GM18498 (cell line): ENCODE measurements around the gene OSBPL7.

Experiments
- ATAC-seq: cut with Tn5 transposase; IDR thresholded peaks from one replicate; pipeline ENCODE4 v1.9.1; 2021; ENCODE audit warnings: mild to moderate bottlenecking, moderate library complexity; ENCODE audit not compliant: unreplicated experiment

The OSBPL7 gene

DNA sequence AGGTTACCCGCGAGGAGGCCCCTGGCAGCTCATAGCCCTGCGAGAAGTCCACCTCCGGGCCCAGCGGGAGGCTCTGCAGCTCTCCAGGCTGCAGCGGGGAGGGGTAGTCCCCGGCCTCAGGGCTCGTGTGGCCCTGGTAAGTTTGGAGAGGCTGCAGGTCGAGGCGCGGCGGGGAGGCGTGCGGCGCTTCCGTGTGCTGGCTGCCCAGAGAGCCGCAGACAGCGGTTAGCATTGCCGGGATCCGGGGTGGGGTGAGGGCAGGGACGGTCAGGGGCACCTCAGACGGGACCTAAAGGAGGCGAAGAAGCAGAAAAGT lies 26.6 kb upstream of the OSBPL7 start:
- no peak for ATAC-seq

DNA sequence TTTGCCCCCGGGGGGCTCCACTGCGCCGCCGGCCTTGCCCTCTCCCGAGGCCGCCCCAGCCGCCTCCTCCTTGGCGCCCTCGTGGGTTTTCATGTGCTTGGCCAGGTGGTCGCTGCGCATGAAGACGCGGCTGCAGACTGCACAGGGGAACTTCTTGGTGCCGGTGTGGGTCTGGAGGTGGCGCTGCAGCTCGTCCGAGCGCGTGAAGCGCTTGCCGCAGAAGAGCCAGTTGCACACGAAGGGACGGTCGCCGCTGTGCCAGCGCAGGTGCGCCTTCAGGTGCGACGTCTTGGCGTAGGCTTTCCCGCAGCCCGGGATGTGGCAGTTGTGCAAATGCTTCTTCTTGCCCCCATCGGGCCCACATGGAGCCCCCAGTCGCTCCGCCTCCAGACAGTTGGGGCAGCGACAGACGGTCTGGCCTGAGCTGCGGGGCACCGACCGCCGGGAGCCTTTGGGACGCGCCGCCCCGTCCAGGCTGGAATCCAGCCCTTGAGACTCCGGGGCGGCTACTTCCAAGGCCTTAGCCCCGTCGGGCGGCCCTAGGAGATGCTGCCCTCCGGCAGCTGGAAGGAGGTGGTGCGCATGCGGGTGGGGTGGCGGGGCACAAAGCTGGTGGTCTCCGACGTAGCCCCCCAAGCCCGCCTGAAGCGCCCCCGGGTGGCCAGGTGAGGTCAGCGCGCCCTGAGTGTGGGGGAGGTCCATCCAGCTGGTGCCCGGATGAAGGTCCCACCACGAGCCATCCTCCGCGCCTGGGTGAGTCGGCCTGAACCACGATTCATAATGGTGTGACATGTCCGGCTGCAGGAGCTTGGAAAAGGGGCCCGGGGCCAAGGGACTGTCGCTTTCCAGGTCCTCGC lies 26.0 kb upstream of the OSBPL7 start:
- no peak for ATAC-seq

DNA sequence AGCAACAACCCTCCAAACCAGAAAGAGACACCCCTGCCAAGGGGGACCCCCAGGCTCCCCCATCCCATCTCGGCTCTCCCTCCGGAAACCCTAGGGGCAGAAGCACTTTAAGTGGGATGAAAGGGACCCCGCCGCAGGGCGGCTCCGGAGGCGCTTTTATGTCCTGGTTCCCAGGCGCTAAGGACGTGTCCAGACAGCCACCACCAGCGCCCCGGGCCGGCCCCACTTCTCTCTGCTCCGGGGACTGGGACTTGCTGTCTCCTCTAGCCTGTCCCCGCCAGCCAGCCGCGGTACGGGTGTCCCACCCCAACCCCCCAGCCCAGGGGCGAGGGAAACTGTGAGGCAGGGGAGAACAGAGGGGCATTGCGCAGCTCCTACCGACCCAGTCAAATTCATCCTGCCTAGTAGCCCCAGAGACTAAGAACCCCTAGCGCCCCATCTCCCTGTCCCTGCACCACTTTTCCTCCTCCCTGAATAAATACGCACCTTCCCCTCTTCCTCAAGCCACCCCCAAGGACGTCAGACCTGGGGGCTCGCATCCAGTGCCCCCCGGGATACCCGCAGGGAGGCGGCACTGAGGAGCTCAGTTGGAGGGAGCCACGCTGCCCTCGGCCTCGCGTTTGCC lies 25.2 kb upstream of the OSBPL7 start:
- no peak for ATAC-seq

DNA sequence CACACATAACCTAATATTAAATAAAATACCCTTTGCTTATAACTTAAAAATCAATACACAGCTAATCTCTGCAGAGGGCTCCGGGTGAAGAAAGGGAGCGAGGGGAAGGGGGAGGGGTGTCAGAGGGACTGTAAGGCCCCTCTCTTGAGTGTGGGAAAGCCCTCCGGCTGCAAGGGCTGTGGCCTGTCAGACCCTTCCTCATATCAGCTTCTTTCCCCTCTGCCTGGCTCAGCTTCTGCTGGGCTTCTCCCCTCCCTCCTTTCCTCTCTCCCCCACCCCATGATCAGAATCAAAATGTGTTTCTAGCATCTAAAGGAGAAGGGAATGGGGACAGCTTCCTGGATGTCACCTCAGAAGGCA lies 24.1 kb upstream of the OSBPL7 start:
- no peak for ATAC-seq

DNA sequence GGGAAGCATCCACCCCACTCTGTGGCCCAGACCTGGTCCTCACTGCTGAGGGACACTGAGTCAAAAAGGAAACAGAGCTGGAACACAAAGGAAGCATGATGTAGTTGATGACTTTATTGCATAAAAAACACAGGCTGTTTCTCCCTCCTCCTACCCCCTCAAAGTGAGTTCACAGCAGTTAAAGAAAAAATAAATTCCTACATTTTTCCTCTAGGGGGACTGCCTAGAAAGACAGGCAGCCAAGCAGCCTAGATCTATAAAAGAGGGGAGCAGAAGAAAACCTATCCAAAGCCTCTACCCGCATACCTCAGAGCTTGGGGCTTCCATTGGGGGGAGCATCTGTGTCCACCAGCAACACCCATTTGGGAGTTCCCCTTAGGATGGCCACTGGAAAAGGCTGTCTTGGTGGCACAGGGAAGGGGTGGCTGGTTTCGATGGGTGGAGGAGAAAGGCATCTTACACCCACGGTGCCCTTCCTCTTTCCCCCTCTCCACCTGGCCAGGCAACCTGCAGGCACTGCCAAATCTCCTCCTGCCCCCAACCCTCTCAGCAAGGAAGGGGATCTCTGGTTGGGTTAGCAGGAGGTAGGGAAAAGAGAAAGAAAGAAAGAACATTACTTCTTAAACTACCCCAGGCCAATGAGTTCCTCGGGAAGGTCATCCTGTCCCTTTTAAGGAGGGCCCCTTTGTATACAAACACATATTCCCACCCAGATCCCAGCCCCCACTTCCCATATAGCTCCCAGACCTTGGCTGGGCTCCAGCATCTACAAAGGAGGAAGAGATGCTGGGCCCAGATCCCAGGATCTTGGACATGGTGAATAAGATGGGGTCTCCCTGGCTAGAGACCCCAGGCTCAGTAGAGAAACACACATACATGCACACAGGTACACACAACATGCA lies 23.5 kb upstream of the OSBPL7 start:
- ATAC-seq, result no peak

DNA sequence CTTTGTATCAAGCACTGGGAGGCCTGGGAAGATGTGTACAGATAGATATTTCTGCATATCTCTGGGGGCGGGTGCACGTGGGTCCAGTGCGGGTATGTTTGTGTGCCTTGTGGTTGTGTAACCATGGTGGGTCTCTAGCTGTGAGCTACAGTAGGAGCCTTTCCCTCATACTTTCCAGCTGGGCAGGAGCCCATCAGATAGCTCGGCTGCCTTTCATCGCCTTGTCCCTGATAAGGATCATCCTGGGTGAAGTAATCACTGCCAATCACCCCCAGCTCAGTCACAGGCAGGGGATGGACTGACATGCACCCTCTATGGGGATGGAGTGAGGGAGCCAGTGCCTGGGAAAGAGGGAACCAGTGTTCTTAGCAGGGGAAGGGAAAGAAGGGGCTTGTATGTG lies 22.6 kb upstream of the OSBPL7 start:
- ATAC-seq, result no peak

DNA sequence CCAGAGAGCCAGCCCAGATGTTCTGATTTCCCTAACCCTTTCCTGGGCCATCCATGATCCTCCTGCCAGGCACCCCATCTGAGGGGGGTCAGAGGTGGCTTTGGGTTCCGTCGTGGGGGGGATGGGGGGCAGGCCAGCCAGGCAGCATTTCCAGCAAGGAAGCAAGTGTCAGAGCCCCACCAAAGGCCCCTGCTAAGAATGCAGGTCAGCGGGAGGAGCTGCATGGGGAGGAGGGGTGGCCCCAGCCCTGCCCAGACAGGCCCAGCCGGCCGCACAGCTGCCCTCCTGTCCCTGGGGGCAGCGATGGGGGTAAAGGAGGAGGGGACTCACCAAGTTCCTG lies 21.8 kb upstream of the OSBPL7 start:
- no peak for ATAC-seq

DNA sequence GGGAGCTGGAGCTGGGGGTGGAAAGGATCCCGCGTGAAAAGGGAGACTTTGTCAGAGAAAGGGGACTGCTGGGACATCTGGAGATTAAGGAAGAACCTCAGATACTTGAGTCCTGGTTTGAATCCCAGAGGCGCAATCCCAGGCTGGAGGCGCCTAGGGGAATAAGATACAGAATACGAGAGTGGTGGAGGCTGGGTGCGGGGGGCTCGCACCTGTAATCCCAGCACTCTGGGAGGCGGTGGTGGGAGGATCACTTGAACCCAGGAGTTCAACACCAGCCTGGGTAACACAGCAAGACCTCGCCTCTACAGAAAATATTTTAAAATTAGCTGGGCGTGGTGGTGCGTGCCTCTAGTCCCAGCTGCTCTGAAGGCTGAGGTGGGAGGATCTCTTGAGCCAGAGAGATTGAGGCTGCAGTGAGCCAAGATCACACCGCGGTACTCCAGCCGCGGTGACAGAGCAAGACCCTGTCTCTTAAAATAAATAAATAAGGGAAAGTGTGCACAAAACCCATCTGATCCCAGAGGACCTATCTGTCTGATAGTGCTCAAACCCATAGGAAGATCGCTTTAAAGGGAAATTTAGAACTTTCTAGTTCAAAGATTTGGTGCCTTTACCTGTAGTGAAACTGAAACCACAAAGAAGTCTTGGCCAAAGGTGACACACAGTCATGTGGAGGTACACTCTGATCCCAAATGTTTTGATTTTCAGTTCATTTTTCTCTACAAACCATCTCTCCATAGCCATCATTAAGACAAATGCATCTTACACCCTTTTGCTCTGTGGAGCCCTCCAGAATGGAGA lies 20.1 kb upstream of the OSBPL7 start:
- no peak for ATAC-seq

DNA sequence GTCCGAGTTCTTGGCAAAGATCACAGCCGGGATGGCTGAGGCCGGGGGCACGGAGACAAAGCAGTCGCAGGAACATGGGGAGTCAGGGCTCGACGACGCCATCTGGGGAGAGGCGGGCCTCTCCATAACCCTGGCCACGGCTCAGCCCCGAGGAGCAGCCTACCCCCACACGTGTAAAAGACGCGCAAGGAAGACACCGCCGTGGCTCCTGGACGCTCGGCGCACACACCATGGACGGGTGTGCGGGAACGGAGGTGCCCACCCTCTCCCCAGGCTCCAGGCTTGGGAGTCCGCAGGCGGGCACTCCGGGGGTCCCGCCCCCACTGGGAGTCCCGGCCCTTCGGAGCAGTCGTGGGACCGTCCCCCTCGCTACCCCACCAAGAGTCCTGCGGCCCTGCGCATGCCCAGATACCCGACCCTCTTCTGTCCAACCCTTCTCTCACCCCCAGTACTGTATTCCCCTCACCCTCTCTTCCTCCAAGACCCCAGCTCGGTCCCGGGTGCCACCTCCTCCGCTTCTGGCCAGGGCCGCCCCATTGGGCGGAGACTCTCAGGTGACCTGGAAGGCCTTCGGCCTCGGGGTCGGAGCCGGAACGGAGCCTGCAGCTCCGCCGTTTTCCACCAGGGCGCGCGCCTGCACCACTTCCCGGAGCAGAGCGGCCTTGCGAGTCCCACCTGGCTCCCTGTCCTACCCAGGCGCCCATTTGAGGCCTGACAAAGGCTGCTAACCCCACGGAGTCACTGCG lies 19.3 kb upstream of the OSBPL7 start, which contains the start of gene SCRN2:
TSS of gene SCRN2 (minus strand) at position 532 of the 746 bp plus-strand sequence. CDS start at position 102, 430 bp downstream.
- peak; percentile 76 for ATAC-seq

DNA sequence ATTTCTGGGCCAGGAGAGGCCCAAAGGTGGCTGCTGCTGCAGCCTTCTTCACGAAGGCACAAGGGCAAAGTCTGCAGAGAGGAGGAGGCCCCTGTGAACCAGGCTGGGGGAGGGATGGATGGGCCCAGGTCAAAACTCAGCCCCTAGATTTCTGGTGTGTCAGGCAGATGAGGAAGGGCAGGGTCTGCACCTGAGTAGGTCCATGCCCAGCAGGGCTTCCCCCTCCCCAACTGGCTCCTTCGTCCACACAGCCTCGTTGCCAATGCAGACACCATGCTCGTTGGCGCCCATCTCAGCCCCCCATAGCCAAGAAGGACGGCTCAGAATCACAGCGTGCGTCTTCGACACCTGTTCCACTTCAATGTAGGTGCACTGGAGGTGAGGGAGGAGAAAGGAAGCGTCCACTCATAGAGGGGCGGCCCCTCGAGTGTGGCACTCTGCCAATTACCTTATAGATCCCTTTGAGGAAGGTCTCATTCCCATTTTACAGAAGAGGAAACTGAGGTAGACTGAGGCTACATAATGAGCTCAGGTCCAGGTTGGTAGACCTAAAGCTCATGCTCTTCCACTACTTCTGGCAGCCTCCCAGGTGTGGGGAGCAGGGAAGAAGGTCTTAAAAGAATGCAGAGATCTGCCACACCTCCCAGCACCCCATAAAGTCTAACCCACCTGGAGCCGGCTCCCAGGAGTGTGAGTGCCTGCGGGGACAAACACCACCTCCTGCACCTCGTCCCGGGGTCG lies 18.6 kb upstream of the OSBPL7 start:
- no peak for ATAC-seq

DNA sequence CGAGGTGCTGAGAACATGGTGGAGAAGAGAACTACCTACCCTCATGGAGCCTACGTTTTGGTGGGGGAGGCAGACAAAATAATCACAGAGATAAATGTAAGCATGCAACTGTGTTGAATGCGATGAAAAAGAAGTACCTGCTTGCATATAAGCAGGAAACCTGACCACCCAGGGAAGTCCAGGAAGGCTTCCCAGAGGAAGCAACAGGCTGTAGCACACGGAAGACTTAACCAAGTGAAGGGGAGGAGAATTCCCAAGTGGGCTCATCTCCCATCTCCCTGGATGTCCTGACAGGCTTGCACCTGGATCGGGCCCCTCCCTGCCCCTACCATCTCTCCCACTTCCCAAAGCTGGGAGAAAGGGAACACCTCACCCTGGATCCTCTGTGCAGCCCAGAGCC lies 17.5 kb upstream of the OSBPL7 start:
- ATAC-seq, result no peak

DNA sequence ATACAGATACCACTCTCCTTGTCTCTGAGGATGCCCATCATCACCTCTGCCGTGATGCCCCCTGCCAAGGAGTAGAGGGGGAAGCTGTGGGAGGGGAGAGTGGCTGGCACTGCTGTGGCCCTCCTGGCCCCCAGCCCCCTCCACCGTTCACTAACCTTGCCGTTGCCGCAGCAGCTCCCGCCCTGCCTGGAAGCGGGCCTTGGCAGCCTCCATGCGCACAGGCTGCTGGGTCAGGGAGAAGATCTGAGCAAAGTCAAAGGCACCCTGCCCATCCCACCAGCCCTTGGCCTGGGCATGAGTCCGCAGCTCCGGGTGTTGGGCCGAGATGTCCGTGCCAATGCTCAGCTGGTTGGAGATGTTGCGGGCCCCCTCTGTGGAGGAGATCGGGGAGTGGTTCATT lies 17.0 kb upstream of the OSBPL7 start:
- no peak for ATAC-seq

DNA sequence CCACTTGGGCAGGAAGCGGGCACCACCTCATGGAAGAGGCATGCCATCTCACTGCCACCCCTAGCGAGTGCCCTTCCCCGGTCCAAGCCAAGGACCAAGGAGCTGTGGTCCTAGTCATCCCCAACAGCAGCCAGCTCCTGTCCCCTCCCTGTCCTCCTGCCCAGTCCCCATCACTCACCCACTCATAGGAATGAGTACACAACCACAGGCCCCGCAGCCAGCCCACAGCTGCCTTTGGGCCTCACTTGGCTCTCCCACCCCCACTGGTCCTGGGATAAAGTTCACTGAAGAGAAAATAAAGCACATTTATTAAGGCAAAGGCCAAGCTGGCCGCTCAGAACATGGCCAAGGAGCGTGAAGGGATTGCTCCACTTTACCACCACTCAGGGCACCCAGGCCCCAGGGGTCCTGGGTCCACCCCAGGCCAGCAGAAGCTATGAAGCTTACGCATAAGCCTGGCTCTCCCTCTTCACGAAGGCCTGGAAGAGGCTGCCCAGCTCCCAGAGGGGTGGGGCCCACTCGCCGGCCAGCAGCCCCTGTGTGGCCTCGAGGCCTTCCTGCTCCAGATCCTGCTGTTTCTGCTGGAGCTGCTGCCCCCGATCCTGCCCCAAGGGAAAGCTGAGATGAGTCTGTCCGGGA lies 15.9 kb upstream of the OSBPL7 start:
- no peak for ATAC-seq

DNA sequence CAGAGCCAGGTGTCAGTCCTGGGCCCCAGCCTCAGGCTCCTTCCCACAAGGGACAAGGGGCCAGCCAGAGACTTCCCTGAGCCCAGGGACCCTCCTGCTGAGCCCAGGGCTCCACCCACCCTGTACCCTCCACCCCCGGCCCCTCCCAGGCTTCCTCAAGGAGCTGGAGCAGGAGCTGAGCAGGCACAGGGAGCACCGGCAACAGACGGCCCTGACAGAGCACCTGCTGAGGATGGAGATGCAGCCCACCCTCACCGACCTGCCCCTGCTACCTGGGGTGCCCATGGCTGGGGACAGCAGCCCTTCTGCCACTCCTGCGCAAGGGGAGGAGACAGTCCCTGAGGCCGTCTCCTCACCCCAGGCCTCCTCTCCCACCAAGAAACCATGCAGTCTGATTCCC lies 15.0 kb upstream of the OSBPL7 start:
- ATAC-seq, result no peak

DNA sequence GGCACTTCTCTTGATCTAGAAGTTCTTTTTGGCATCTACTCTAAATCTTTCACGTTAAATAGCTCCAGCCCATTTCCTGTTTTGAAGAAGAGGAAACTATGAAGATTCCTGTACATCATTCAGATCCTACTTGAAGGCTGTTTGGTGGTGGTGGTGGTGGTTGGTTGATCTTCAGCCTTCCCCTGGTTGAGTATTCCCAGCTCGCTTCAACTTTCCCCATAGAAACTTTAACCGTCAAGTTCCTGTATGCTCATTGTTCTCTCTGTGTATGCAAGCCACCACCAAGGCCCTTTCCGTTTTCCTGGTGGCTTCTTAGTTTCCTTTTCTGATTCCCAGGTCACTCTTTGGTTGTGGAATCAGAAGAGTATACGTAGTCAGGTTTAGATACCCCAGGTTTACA lies 13.2 kb upstream of the OSBPL7 start:
- no peak for ATAC-seq

DNA sequence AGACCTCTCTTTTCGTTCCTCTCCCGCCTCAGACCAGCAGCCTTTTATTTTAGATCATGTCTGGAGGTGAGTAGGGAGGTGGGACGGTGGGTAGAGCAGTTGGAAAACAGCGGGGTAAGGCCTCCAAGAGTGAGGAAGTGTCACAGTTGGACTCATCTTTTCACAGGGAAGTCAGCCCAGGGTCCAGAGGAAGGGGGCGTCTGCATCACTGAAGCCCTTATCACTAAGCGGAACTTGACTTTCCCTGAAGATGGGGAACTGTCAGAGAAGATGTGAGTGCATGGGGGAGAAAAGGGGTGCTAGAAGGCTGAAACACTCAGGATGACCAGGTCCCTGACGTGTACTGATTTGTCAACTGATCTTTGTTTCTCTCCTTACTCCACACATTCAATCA lies 10.3 kb upstream of the OSBPL7 start:
- ATAC-seq, result no peak

DNA sequence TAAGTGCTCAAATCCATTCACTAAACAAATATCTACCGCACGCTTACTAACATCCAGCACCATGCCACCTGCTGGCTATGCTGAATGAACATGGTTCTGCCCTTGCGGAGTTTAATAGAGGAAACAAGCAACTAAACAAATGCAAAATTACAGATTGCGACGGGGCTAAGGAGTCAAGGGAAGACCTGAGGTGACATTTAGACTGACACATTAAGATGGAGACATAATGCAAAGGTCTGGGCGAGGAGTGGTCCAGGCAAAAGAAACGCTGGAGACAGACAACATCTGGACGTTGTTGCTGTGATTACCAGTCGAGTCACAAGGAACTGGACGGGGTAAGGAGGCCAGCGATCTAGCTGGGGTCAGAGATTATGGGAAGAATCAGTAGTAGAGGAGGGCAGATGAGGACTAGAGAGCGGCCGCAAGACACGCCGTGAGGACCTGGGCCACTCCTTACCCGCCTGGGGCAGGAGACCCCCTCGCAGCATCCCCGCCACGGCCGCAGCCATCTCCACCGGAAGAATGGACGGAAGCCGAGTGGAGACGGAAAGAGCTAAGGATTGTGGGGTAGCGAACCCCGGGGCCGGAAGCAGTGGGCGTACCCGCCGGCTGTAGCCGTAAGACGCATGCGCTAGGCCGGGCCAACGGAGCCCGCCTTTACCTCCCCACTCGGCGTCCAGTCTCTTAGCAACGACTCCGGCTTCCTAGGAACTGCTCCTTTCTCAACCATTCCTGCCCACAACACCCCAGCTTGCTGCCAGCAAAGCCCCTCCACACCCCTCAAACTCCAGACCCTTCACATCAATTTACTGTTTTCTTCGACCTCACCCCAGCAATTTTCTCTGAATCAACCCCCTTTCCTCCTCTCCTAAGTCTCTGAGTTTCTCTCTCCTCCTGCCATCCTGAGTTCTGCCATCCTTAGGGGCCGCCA lies 9.7 kb upstream of the OSBPL7 start, which contains the start of the genes LRRC46 and MRPL10:
TSS of gene LRRC46 (plus strand) at position 668 of the 931 bp plus-strand sequence. CDS start 320 bp downstream, outside the sequence.
TSS of gene MRPL10 (minus strand) at position 539 of the 931 bp plus-strand sequence. CDS start at position 509, 30 bp downstream.
- ATAC-seq, result peak; percentile 86
